ENCODE measurements around the gene MACF1. TPM values are rescaled to one million over a fixed set of nuclear protein-coding genes. Genes with fewer than 3 reads are reported as not detected.

MACF1 gene
- polyA plus RNA-seq, 1 of the 3 experiments (the other 2 are of a cell fraction) = 37.6 TPM

DNA sequence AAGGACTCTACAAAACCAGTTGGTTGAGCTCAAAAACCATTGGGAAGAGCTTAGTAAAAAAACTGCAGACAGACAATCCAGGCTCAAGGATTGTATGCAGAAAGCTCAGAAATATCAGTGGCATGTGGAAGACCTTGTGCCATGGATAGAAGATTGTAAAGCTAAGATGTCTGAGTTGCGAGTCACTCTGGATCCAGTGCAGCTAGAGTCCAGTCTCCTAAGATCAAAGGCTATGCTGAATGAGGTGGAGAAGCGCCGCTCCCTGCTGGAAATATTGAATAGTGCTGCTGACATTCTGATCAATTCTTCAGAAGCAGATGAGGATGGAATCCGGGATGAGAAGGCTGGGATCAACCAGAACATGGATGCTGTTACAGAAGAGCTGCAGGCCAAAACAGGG, 183.0 kb downstream of the MACF1 start (continued):
- peak; percentile 51; the same call in 1 of the 2 replicates for TF ChIP-seq NFIC (IDR thresholded peaks at IDR 0.05; ENCODE audit: borderline replicate concordance)
- TF ChIP-seq CHD2 (IDR thresholded peaks at IDR 0.05; ENCODE audit: low read length, partially characterized antibody) = no peak
- TF ChIP-seq, protein P1, sequence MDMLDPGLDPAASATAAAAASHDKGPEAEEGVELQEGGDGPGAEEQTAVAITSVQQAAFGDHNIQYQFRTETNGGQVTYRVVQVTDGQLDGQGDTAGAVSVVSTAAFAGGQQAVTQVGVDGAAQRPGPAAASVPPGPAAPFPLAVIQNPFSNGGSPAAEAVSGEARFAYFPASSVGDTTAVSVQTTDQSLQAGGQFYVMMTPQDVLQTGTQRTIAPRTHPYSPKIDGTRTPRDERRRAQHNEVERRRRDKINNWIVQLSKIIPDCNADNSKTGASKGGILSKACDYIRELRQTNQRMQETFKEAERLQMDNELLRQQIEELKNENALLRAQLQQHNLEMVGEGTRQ (IDR thresholded peaks at IDR 0.05; ENCODE audit: borderline replicate concordance, low read depth, low read length) = no peak
- no peak for TF ChIP-seq MEF2A (IDR thresholded peaks at IDR 0.05; ENCODE audit: borderline replicate concordance, low read depth)
- peak; percentile 60; the same call in 1 of the 2 replicates for TF ChIP-seq TCF12 (IDR thresholded peaks at IDR 0.05)
- no peak for TF ChIP-seq MXI1 (IDR thresholded peaks at IDR 0.05; ENCODE audit: low read depth, low read length)
- TF ChIP-seq, protein P2, sequence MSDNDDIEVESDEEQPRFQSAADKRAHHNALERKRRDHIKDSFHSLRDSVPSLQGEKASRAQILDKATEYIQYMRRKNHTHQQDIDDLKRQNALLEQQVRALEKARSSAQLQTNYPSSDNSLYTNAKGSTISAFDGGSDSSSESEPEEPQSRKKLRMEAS (IDR thresholded peaks at IDR 0.05; ENCODE audit: low read depth) = peak; percentile 48; the same call in 1 of the 2 replicates
- no peak for TF ChIP-seq GABPA (IDR thresholded peaks at IDR 0.05; ENCODE audit: low read depth)
- TF ChIP-seq JUND (IDR thresholded peaks at IDR 0.05) = peak; percentile 84
- peak; percentile 28; the same call in 1 of the 2 replicates for TF ChIP-seq RXRA (IDR thresholded peaks at IDR 0.05; ENCODE audit: borderline replicate concordance, low read depth)
- TF ChIP-seq TAF1 (IDR thresholded peaks at IDR 0.05; ENCODE audit: borderline replicate concordance, low read depth, low read length) = no peak
- no peak for TF ChIP-seq POLR2AphosphoS5 (IDR thresholded peaks at IDR 0.05; ENCODE audit: low read depth, low read length)
- peak in 1 of 2 experiments; percentile 15; a peak in 1 of 4 replicates for TF ChIP-seq EP300 (IDR thresholded peaks at IDR 0.05; ENCODE audit: borderline replicate concordance in 1 of 2, low read depth in 1 of 2, low read length in 1 of 2)

DNA sequence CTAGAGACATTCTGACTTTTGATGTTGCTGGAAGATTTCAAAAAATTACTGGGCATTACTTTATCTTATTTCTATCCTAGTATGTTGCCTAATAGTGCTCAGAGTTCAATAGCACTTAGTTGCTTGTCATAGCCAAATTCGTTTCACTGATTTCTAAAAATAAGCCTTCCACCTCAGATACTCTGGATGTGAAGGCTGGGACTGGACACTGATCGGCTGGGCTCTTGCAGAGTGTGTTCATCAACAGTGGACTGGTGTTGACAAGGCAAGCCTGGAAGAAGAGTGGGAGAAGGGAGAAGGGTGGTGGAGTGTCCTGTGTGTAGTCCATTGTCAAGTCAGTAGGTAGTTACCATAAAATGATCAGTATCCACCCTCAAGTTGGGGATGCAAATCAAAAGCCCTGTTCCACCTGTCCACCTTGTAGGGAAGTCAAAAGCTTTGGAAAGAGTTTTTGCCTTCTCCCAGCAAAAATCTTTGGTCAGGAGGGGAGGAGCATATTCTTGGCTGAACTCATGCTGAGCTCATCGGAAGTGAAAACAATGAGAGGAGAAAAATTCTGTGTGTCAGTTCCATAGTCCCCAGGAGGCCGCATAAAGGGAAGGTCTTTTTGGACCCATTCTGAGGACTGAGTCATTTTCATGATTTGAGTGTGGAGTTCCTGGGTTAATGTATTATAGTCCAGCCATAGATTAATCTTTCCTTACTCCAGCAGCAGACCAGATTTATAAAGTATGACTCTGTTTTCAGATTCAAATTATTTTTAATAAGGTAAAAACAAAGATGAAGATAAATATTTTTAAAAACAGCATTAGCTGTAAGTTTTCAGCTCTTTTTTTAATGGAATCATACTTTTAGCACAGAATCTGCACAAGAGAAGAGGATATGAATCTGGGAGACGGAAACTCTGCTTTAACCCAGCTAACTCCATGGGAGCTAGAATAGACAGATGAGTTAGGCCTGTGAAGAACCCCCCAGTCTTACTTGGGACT, 187.5 kb downstream of the MACF1 start:
- Histone ChIP-seq H2AFZ (ENCODE audit: low read depth) (no peak overlapping the region), H4K20me1 (ENCODE audit: insufficient read depth) (no peaks in the 10 kb centered on the region), H3K4me2 (peak overlapping the region; percentile 67), H3K9ac (peak overlapping the region; percentile 61), H3K9me3 (no peaks in the 10 kb centered on the region), H3K9me2 (no peaks in the 10 kb centered on the region), H3K27me3 (ENCODE audit: insufficient read depth) (no peaks in the 10 kb centered on the region), H3K36me3 (replicated peaks in 1 of 2; ENCODE audit: control insufficient read depth in 1 of 2, insufficient read depth in 2 of 2, low read length in 1 of 2) (peaks cover 19 to 27% of the 10 kb centered on the region in 2 experiments), H3K79me2 (ENCODE audit: insufficient read depth) (peaks cover 89% of the 10 kb centered on the region), H3K27ac (ENCODE audit: low read depth in 2 of 2, low read length in 1 of 2) (peak overlapping the region; percentile 56 to 97), H3K4me3 (ENCODE audit: low read depth in 2 of 2, low read length in 1 of 2) (peak overlapping the region in 1 of 2 experiments; percentile 10; a peak in 1 of 4 replicates), H3F3A (replicated peaks; ENCODE audit: insufficient read depth) (peaks cover 54% of the 10 kb centered on the region), H3K4me1 (ENCODE audit: control insufficient read depth in 1 of 2, insufficient read depth in 2 of 2, low read depth in 1 of 2, low read length in 1 of 2) (peaks cover 13 to 65% of the 10 kb centered on the region in 2 experiments)
- WGBS (ENCODE audit: low lambda C conversion rate) = 25% methylated on average over 5 of the region's 5 CpGs
- CTCF ChIA-PET = interaction anchor here (0.8 to 1.2 kb wide), 5 partner anchors 12 to 299 kb away, joined by 3 to 4 read pairs (median 3); no protein-coding TSS in a partner anchor
- POLR2A ChIA-PET = no interaction called here
- no peak for DNase-seq
- no peak for TF ChIP-seq GATA2 (CRISPR knock-in tag; IDR thresholded peaks at IDR 0.05)
- peak; percentile 59; the same call in 1 of the 2 replicates for TF ChIP-seq RXRA (IDR thresholded peaks at IDR 0.05; ENCODE audit: borderline replicate concordance, low read depth)
- no peak for TF ChIP-seq MXI1 (IDR thresholded peaks at IDR 0.05; ENCODE audit: low read depth, low read length)
- peak; percentile 59; the same call in 1 of the 2 replicates for TF ChIP-seq TAF1 (IDR thresholded peaks at IDR 0.05; ENCODE audit: borderline replicate concordance, low read depth, low read length)
- TF ChIP-seq, protein P3, sequence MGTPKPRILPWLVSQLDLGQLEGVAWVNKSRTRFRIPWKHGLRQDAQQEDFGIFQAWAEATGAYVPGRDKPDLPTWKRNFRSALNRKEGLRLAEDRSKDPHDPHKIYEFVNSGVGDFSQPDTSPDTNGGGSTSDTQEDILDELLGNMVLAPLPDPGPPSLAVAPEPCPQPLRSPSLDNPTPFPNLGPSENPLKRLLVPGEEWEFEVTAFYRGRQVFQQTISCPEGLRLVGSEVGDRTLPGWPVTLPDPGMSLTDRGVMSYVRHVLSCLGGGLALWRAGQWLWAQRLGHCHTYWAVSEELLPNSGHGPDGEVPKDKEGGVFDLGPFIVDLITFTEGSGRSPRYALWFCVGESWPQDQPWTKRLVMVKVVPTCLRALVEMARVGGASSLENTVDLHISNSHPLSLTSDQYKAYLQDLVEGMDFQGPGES (IDR thresholded peaks at IDR 0.05; ENCODE audit: low read depth, low read length) = no peak
- peak; percentile 74 for TF ChIP-seq JUND (IDR thresholded peaks at IDR 0.05)
- TF ChIP-seq, protein P4, sequence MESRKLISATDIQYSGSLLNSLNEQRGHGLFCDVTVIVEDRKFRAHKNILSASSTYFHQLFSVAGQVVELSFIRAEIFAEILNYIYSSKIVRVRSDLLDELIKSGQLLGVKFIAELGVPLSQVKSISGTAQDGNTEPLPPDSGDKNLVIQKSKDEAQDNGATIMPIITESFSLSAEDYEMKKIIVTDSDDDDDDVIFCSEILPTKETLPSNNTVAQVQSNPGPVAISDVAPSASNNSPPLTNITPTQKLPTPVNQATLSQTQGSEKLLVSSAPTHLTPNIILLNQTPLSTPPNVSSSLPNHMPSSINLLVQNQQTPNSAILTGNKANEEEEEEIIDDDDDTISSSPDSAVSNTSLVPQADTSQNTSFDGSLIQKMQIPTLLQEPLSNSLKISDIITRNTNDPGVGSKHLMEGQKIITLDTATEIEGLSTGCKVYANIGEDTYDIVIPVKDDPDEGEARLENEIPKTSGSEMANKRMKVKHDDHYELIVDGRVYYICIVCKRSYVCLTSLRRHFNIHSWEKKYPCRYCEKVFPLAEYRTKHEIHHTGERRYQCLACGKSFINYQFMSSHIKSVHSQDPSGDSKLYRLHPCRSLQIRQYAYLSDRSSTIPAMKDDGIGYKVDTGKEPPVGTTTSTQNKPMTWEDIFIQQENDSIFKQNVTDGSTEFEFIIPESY (IDR thresholded peaks at IDR 0.05; ENCODE audit: borderline replicate concordance, low read depth) = no peak
- TF ChIP-seq, protein P5, sequence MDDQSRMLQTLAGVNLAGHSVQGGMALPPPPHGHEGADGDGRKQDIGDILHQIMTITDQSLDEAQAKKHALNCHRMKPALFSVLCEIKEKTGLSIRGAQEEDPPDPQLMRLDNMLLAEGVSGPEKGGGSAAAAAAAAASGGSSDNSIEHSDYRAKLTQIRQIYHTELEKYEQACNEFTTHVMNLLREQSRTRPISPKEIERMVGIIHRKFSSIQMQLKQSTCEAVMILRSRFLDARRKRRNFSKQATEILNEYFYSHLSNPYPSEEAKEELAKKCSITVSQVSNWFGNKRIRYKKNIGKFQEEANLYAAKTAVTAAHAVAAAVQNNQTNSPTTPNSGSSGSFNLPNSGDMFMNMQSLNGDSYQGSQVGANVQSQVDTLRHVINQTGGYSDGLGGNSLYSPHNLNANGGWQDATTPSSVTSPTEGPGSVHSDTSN (IDR thresholded peaks at IDR 0.05) = peak; percentile 75
- peak; percentile 71 for TF ChIP-seq TCF12 (IDR thresholded peaks at IDR 0.05)
- TF ChIP-seq GABPA (IDR thresholded peaks at IDR 0.05; ENCODE audit: low read depth) = peak; percentile 74
- peak; percentile 75; the same call in 1 of the 2 replicates for TF ChIP-seq SIN3A (IDR thresholded peaks at IDR 0.05; ENCODE audit: borderline replicate concordance, low read depth, low read length)
- TF ChIP-seq YY1 (IDR thresholded peaks at IDR 0.05; ENCODE audit: low read depth) = no peak
- peak; percentile 91 for TF ChIP-seq NFIC (IDR thresholded peaks at IDR 0.05; ENCODE audit: borderline replicate concordance)
- peak in 1 of 2 experiments; percentile 79; a peak in 2 of 4 replicates for TF ChIP-seq EP300 (IDR thresholded peaks at IDR 0.05; ENCODE audit: borderline replicate concordance in 1 of 2, low read depth in 1 of 2, low read length in 1 of 2)
- TF ChIP-seq, protein P2 (IDR thresholded peaks at IDR 0.05; ENCODE audit: low read depth) = peak; percentile 68
- TF ChIP-seq ELF1 (IDR thresholded peaks at IDR 0.05) = peak; percentile 40; the same call in 1 of the 2 replicates
- TF ChIP-seq POLR2AphosphoS5 (IDR thresholded peaks at IDR 0.05; ENCODE audit: low read depth, low read length) = no peak; the same call in 1 of the 2 replicates

All from SK-N-SH (cell line).